Activated T-cell treated with anti-CD3 and anti-CD28 coated beads, Interleukin-2, amount 50 U/mL, for 1 hour (primary cell): ENCODE data around the gene IQSEC1.

ENCODE experiments used
- DNase-seq: peaks from one replicate; pipeline ENCODE4 v3.0.0-alpha.2; 2020

Gene IQSEC1

GRCh38 chr3:13085081-13085845 lies 12.0 kb upstream of the IQSEC1 start:
- no peak for DNase-seq

DNA sequence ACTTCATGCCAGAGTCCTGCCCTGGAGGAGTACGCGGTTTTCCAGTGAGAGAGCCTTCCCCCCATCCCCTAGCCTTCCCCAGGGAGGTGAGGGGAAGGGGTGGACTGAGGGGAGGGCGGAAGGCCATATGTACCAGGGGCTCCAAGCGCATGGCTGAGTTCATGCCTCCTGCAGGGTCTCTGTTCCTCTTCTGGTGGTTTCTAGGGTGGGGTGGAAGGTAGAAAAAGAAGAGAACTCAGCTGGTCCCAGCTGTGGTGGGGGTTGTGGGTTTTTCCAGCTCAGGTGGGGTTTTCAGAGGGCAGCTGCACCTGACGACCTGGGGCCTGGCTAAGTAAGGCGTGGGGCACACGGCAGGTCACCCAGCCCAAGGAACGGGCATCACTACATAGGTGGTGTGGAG lies 10.7 kb upstream of the IQSEC1 start:
- DNase-seq = no peak

GRCh38 chr3:13083254-13083653 lies 10.0 kb upstream of the IQSEC1 start:
- DNase-seq = no peak

GRCh38 chr3:13082677-13083076 lies 9.4 kb upstream of the IQSEC1 start:
- DNase-seq = no peak

GRCh38 chr3:13081603-13082360 lies 8.6 kb upstream of the IQSEC1 start:
- no peak for DNase-seq

DNA sequence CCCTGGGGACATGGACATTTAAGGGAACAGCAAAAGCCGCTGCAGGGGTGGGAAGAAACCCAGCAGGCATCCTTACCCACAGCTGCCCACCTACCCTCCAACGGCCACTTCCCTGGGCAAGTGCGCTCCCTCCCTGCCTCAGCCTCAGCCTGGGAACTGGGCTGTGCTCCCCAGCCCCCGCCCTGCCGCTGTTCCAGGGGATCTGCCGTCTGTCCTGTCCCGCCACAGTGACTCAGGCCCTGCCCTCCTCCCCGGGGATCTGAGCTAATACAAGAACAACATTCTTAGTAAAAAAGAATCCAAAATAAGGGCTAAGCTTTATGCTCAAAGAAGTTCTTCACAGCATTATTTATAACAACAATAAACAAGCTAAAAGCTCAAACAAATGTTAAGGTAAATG lies 7.4 kb upstream of the IQSEC1 start:
- DNase-seq = no peak

DNA sequence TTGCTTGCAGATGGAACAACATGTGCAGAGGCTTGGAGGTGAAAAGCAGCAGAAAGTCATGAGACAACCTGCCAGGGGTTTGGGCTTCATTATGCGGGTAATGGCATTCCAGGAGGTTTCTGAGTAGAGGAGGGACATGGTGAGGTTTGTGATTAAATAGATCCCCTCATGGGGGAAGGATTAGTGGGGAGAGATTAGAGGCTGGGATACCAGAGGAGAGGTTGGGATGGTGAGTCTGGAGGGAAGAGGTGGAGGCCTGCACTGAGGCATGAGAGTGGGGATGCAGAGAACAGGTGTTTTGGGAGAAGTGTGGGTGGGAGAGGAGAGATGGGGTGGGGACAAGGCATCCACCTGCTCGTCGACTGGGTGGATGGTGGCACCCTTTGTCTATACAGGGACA lies 6.8 kb upstream of the IQSEC1 start:
- no peak for DNase-seq

DNA sequence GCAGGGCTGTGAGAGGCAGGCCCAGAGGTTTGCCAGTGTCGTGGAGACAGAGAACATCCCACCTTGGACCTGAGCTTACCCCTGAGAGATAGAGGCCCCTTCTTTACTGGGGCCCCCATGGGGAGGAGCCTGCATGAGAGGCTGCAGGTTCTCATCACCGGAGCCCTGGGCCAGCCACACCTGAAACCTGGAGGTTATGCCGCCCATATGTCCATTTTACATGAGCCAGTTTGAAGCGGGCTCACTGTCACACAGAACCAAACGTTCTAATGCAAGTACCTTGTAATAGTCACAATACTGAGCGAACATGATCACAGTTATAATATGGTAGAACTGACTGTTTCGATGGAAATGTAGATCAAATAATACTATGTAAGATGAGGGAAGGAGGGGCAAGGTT lies 6.3 kb upstream of the IQSEC1 start:
- DNase-seq = no peak

DNA sequence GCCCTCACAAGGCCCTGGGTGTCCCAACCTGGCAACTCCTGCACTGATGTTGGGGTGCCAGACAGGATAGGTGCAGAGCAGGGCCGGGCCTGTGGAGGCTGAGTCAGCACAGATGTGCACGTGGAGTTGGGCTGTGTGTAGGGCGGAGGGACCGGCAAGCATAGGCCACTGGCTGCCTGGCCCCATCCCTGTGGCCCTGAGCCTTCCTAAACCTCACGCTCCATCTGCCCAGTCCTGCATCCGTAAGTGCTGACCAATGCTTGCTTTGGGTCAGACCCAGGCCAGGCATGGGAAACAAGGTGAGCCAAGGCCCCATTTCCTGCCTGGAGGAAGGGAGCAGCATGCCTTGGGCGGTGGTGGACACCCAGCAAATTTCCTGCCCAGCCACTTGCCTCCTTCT lies 5.8 kb upstream of the IQSEC1 start:
- DNase-seq = no peak

DNA sequence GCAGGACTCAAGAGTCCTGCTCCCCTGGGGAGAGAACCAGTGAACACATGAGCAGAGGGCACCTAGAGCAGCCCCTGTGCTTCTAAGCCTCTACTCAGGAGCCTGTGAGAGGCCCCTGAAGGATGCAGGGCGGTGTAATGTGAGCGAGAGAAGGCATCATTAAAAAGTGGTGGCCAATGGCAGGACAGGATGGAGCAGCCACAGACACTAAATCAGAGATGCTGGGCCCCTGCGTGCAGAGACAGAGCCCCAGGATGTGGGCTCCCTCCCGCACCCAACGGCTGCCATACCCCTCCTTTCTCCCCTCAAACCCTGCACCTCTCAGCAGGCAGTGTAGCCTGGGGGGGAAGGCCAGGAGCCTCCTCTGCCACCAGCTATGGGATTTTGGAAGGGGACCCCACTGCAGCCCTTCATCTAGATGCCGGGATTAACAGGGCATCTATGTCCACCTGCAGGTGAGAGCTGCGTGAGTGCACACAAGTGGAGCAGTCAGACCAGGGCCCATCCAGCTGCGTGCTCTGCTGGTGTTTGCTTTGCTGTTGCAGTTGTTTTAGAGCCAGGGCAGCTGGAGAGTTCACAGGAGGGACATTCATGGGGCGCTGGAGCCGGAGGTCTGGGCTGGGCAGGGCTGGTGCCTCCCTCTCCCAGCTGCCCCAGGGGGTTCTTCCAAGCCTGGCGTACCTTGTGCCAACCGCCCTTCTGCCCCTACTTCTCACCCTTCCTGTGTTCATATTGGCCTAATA lies 5.1 kb upstream of the IQSEC1 start:
- no peak for DNase-seq

- DNase-seq = no peak
Measured at GRCh38 chr3:13077431-13078162, 4.4 kb upstream of the IQSEC1 start.

GRCh38 chr3:13075986-13076654 lies 2.9 kb upstream of the IQSEC1 start:
- no peak for DNase-seq

- no peak for DNase-seq
Measured at GRCh38 chr3:13075318-13075717, 2.1 kb upstream of the IQSEC1 start.

DNA sequence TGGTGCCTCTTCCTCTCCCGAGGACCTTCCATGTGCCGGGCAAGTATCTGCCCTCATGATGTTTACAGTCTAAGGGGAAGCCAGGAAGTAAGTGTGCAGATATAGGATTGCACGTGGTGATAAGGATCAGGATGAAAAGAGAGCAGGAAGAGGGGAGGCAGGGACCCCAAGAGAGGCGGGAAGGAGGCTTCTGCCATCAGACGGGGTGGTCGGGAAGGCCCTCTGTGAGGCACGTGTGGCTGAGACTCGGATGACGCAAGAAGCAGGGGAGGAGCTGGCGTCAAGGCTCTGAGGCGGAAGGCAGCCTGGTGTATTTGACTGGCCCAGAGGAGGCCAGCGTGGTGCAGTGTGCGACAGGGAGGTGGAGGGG lies 762 bp upstream of the IQSEC1 start:
- no peak for DNase-seq

- DNase-seq = no peak
Measured at GRCh38 chr3:13072600-13073325, 466 bp downstream of the IQSEC1 start.

- DNase-seq = no peak
Measured at GRCh38 chr3:13072239-13072599, 1.0 kb downstream of the IQSEC1 start.

GRCh38 chr3:13071695-13072094 lies 1.5 kb downstream of the IQSEC1 start:
- no peak for DNase-seq

- DNase-seq = no peak
Measured at GRCh38 chr3:13070391-13071070, 2.7 kb downstream of the IQSEC1 start.

- no peak for DNase-seq
Measured at GRCh38 chr3:13069495-13069894, 3.7 kb downstream of the IQSEC1 start.

GRCh38 chr3:13068269-13069010 lies 4.8 kb downstream of the IQSEC1 start:
- DNase-seq = no peak

GRCh38 chr3:13067778-13068177 lies 5.5 kb downstream of the IQSEC1 start:
- DNase-seq = no peak
